Measurements from ENCODE around the gene PSMB7.

- TF ChIP-seq CTCF (IDR thresholded peaks at IDR 0.05; ENCODE audit: low read length) (no peak), EZH2 (IDR thresholded peaks at IDR 0.05; ENCODE audit: borderline replicate concordance, low read length) (no peak)
These were observed 27.1 kb upstream of the PSMB7 start for GRCh38 chr9:124442379-124442778.

Measured in OCI-LY1 (cell line).